ENCODE results near the gene SCEL.

DNA sequence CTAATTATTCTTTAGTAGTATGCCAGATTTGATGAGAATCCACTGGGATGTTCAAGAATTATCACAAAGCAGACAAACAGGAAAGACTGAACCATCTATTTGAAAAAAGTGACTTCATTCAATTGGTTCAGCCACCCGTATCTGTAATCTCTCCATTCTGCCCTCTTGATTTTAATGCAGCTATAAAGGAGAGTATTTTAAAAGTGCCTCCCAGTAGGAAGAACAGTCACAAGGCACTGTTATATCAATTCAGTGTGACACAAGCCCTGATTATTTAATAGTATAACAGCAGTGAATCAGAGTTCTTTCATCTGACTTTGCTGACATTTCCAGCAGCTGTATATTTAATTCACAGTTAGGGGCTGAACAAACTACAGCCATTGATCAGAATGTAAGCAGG, 84.6 kb downstream of the SCEL start:
- TF ChIP-seq, protein P1, sequence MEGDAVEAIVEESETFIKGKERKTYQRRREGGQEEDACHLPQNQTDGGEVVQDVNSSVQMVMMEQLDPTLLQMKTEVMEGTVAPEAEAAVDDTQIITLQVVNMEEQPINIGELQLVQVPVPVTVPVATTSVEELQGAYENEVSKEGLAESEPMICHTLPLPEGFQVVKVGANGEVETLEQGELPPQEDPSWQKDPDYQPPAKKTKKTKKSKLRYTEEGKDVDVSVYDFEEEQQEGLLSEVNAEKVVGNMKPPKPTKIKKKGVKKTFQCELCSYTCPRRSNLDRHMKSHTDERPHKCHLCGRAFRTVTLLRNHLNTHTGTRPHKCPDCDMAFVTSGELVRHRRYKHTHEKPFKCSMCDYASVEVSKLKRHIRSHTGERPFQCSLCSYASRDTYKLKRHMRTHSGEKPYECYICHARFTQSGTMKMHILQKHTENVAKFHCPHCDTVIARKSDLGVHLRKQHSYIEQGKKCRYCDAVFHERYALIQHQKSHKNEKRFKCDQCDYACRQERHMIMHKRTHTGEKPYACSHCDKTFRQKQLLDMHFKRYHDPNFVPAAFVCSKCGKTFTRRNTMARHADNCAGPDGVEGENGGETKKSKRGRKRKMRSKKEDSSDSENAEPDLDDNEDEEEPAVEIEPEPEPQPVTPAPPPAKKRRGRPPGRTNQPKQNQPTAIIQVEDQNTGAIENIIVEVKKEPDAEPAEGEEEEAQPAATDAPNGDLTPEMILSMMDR (conservative IDR thresholded peaks at IDR 0.05), result no peak
- TF ChIP-seq ZFX (IDR thresholded peaks at IDR 0.05), result no peak
